ENCODE data around the gene GATA1.

GATA1 gene

GRCh38 chrX:48802089-48802904, 15.9 kb downstream of the GATA1 start:
- TF ChIP-seq CTCF (IDR thresholded peaks at IDR 0.05; ENCODE audit: low read length) (no peak), EZH2 (IDR thresholded peaks at IDR 0.05; ENCODE audit: borderline replicate concordance, low read length) (no peak)
- no peaks in the 10 kb centered on the region for H3K9me2 ChIP-seq (ENCODE audit: low read depth, low read length)
- H3K27me3 ChIP-seq (ENCODE audit: insufficient read depth, low read length): no peaks in the 10 kb centered on the region
- no peak overlapping the region for H2AFZ ChIP-seq (ENCODE audit: low read length)
- H3K4me1 ChIP-seq (ENCODE audit: insufficient read depth, low read length, severe bottlenecking): peaks cover 15% of the 10 kb centered on the region
- H3K27ac ChIP-seq (ENCODE audit: low read depth, low read length, poor library complexity, severe bottlenecking): peak overlapping the region; percentile 81
- peak overlapping the region; percentile 71 for H3K4me2 ChIP-seq (ENCODE audit: low read length)
- H3K79me2 ChIP-seq (ENCODE audit: insufficient read depth, low read length): no peaks in the 10 kb centered on the region
- no peaks in the 10 kb centered on the region for H3K9me3 ChIP-seq (ENCODE audit: low read length)
- H3K9ac ChIP-seq (ENCODE audit: low read length): peak overlapping the region; percentile 73
- H3K36me3 ChIP-seq (ENCODE audit: insufficient read depth, low read length): no peaks in the 10 kb centered on the region
- H4K20me1 ChIP-seq (ENCODE audit: insufficient read depth, low read length): no peaks in the 10 kb centered on the region
- H3F3A ChIP-seq (ENCODE audit: insufficient read depth, low read length): no peaks in the 10 kb centered on the region
- H3K4me3 ChIP-seq (ENCODE audit: low read depth, low read length, poor library complexity, severe bottlenecking): peak overlapping the region; percentile 63

GRCh38 chrX:48802905-48803200, 16.5 kb downstream of the GATA1 start:
- no peak for TF ChIP-seq CTCF (IDR thresholded peaks at IDR 0.05; ENCODE audit: low read length)
- no peak for TF ChIP-seq EZH2 (IDR thresholded peaks at IDR 0.05; ENCODE audit: borderline replicate concordance, low read length)
- Histone ChIP-seq H3K27ac (ENCODE audit: low read depth, low read length, poor library complexity, severe bottlenecking) (peak overlapping the region; percentile 81), H3K9ac (ENCODE audit: low read length) (peak overlapping the region; percentile 73), H3K36me3 (ENCODE audit: insufficient read depth, low read length) (no peaks in the 10 kb centered on the region), H3K9me2 (ENCODE audit: low read depth, low read length) (no peaks in the 10 kb centered on the region), H3K79me2 (ENCODE audit: insufficient read depth, low read length) (no peaks in the 10 kb centered on the region), H3K4me3 (ENCODE audit: low read depth, low read length, poor library complexity, severe bottlenecking) (peak overlapping the region; percentile 63), H4K20me1 (ENCODE audit: insufficient read depth, low read length) (no peaks in the 10 kb centered on the region), H3K4me2 (ENCODE audit: low read length) (peak overlapping the region; percentile 71), H3K4me1 (ENCODE audit: insufficient read depth, low read length, severe bottlenecking) (peaks cover 15% of the 10 kb centered on the region), H3K9me3 (ENCODE audit: low read length) (no peaks in the 10 kb centered on the region), H3K27me3 (ENCODE audit: insufficient read depth, low read length) (no peaks in the 10 kb centered on the region), H2AFZ (ENCODE audit: low read length) (no peak overlapping the region), H3F3A (ENCODE audit: insufficient read depth, low read length) (no peaks in the 10 kb centered on the region)

- Histone ChIP-seq H3K36me3 (ENCODE audit: insufficient read depth, low read length) (no peaks in the 10 kb centered on the region), H3K4me2 (ENCODE audit: low read length) (no peak overlapping the region), H3K4me3 (ENCODE audit: low read depth, low read length, poor library complexity, severe bottlenecking) (no peak overlapping the region), H3K27ac (ENCODE audit: low read depth, low read length, poor library complexity, severe bottlenecking) (no peak overlapping the region), H3F3A (ENCODE audit: insufficient read depth, low read length) (no peaks in the 10 kb centered on the region), H3K9me3 (ENCODE audit: low read length) (no peaks in the 10 kb centered on the region), H3K9me2 (ENCODE audit: low read depth, low read length) (no peaks in the 10 kb centered on the region), H4K20me1 (ENCODE audit: insufficient read depth, low read length) (no peaks in the 10 kb centered on the region), H3K27me3 (ENCODE audit: insufficient read depth, low read length) (no peaks in the 10 kb centered on the region), H3K79me2 (ENCODE audit: insufficient read depth, low read length) (no peaks in the 10 kb centered on the region), H3K9ac (ENCODE audit: low read length) (no peak overlapping the region), H2AFZ (ENCODE audit: low read length) (no peak overlapping the region), H3K4me1 (ENCODE audit: insufficient read depth, low read length, severe bottlenecking) (peaks cover 8% of the 10 kb centered on the region)
- TF ChIP-seq EZH2 (IDR thresholded peaks at IDR 0.05; ENCODE audit: borderline replicate concordance, low read length) (no peak), CTCF (IDR thresholded peaks at IDR 0.05; ENCODE audit: low read length) (peak; percentile 8; the same call in 1 of the 2 replicates)
These were observed 19.7 kb downstream of the GATA1 start for GRCh38 chrX:48806081-48806480.
